HG02840 (cell line): ENCODE results near the gene BDNF.
"Not testable (repeated sequence)": the region's sequence is repeated elsewhere in the genome, so short reads cannot be mapped to it uniquely, and the experiment has no call there.

ENCODE experiments used
- ATAC-seq: cut with Tn5 transposase; IDR thresholded peaks from one replicate; pipeline ENCODE4 v1.9.1; 2021; ENCODE audit warnings: mild to moderate bottlenecking, moderate library complexity, moderate number of reproducible peaks; ENCODE audit not compliant: unreplicated experiment, low FRiP score

Gene BDNF

DNA sequence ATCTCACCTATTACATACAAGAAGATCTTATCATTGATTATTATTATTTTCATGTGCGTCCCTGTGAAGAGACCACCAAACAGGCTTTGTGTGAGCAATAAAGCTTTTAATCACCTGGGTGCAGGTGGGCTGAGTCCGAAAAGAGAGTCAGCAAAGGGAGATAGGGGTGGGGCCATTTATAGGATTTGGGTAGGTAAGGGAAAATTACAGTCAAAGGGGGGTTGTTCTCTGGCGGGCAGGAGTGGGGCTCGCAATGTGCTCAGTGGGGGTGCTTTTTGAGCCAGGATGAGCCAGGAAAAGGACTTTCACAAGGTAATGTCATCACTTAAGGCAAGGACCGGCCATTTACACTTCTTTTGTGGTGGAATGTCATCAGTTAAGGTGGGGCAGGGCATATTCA lies 71.2 kb downstream of the BDNF start:
- not testable (repeated sequence) for ATAC-seq

DNA sequence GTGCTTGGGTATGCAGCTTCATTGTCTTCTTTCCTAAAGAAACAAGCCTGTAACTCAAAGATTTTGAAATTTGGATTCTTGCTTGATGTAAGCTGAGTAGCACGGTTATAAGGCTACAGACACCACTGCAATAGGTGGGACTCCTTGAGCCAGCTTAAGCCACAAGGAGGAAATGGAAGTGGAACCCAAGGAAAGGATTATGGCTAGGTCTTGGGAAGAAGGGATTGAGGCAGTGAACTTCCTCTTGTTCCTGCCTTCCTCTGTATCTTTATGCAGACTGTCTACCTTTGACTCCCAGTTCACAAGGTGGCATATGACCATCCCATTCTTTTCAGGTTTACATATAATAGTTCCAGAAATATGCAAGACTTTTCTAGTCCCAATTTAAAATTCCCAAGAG lies 72.3 kb downstream of the BDNF start:
- no peak for ATAC-seq

DNA sequence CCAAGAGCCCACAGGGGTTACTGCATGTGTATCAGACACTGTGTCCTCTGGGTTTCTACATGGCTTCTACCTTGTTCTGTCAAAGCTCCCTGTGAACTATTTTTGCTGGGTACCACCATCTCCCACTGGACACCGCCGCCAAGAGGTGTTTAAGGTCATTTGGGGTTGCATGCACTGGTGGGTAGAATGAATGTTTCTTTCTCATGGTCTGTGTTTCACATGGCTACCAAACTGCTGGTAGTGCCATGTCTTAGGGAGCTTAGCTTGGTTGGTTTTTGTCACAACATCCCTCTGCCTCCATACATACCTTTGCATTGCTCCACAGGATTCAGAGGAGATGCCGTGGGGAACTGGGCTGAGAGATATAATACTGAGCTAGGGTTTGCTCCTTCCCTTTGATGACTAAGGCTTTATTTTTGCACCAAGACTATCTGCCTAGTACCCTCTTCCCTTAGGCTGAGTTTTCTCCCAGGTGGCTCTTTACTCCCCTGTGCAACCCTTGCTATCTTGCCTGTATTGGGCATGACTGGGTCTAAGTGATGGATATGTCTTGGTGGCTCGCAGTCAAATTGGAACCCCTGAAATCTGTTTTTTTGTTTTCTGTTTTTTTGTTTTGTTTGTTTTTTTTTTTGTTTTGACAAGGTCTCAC lies 73.2 kb downstream of the BDNF start:
- no peak for ATAC-seq

DNA sequence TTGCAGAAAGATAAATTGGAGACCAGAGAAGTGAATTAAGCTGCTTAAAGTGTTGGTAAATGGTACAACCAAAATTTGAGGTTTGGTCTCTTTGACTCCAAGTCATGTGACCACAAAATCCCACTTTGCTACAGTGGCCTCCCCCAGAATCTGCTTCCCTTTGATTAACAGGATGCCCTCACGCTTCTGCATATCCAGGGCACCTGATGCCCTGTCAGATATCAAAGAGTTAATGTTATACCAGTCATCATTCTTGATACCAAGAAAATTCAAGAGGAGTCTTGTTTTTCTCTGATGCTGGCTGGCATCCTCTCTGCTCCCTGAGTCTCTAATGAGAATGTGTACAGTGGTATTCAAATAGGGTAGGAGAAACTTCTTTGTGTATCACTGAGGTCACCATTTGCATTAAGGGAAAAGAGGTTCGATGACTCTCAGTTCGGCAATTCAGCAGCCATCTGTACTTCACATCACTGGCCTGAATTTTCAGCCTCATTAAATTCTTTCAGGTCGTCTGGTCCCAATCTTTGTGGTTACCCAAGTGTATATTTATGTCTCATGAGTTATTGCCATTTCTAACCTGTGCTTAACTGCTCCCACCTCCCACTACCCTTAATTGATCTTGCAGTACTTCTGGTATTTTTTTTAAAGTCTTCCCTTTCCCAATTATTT lies 73.9 kb downstream of the BDNF start:
- ATAC-seq: no peak

DNA sequence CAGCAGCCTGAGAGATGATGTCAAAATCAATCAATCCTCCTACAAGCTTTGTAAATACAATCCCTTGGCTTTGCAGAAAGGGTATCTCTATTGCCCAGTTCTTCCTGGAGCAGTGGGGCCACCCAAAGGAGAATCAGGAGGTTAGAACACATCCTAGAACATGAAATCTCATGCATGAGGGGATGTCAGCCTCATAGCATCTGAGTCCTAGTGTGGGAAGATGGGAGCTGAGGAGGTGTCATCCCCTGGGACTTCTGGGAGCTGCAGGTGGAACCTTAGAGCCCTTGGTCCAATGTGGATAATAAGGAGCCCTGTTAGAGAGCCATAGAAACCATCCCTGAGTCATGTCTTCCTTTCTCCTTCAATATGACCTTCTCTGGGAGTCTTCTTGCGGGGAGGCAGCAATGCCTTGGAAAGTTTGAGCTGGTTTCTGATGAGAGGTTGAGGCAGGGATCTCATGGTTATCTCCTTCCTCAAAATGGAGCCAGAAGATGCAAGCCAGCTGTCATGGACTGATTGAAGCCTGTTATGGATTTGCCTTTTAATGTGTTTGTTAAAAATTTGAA lies 74.8 kb downstream of the BDNF start:
- no peak for ATAC-seq

DNA sequence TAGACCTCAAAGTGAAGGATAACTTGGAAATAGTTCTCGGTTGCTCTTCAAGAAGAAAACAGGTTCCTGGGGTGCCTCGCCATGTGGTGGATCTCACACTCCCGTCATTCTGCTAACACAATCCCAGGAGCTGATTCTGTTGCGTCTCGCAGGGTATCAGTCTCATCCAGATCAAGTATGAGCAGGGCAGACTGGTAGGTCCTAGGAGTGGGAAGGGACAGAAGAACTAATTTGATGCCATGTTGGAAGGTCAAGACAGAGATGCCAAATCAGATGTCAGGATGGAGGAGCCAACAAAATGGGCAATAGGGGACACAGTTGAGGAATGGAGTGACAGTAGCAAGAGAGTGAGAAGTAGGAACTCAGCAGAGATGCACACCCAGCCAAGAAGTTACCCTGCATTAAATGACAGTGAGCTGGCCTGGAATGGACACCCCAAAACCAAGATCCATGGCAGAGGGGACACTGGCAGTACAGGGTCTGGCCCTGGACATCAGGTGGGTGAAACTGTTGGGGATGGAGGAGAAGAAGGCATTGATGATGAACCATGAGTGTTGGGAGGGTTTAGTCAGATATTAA lies 76.2 kb downstream of the BDNF start:
- ATAC-seq: no peak

DNA sequence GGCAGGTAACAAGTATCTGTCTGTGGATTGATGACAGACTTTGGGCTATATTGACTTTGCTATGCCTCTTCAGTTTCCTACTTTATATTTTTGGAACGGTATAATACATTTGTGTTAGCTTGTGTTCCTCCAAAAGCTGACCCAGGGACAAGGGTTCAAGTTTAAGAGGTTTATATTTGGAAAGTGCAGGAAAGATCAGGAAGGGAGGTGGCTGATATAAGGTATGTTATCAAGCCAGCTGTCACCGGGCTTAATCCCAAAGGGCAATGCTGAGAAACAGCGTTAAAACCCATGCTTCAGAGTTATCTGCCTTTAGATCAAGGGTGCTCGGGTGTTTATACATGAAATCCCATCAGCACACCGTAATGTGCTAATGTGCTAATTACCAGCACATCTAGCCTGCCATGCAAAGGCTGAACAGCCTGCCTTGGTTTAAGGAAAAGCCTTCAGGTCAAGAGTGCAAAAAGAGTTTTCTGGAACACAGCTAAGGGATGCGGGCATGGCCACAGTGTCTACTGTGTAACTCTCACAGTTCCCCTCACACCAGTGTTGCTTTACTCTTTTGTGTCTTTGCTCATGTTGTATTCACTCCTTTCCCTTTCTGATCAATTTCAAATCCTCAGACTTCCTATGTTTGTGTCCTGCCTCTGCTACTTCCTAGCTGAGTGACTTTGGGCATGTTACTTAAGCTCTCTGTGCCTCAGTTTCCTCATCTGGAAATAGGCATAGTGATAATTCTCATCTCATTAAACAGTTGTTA lies 77.5 kb downstream of the BDNF start:
- ATAC-seq: no peak

DNA sequence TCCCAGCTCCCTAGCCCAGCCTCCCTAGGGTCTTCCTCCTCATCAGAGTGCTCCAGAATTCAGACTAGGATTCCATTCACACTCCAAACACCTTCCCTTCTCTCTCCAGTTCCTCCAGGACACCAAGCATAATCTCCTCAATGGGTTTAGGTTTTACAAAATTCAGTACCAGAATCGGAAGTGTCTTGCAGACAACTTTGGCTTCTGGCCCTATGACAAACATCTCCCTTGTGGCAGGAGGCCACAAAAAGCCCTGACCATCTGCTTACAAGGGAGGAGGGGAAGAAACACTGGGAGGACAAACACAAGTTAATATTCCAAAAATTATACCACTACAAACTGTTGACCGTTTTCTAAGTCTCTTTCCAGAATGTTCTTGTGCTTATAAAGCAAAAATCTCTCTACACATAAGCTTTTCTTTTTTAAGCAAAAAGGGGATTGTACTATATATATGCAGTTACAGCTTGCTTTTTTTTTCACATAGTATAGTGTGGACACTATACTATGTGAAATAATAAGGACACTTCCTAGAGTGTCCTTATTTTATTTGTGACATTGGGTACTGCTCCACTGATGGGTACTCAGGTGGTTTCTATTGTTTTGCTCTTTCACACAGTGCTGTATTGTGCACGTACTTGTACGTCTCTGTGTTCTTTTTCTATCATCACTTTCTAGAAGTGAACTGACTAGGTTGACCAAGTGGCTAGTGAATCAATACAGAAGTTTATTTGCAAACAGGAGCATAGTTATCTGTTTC lies 78.7 kb downstream of the BDNF start:
- ATAC-seq: no peak

DNA sequence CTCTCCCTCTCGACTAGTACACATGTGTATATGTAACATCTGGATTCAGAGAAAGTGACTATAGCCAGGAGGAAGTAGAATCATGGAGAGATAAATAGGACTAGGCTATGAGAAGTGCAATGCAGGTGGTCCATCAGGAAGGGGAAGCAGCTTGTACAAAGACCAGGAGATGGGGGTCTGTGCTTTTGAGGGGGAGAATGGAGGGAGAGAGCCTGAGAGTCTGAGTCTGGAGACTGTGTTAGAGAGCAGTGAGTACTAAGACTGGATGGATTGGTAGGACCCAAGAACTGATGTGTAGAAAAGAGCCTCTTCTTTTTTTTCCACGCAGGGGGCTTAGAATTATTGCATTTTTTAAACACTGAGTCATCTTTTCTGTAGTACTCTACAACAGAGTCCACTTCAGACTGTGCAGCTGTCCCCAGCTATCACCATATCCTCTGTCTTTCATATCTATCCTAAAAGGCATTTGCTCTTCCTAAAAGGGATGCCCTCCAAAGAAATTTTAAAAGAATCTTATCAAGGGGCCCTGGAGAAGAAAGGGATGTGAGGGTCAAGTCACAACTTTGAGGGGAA lies 80.4 kb downstream of the BDNF start:
- no peak for ATAC-seq

DNA sequence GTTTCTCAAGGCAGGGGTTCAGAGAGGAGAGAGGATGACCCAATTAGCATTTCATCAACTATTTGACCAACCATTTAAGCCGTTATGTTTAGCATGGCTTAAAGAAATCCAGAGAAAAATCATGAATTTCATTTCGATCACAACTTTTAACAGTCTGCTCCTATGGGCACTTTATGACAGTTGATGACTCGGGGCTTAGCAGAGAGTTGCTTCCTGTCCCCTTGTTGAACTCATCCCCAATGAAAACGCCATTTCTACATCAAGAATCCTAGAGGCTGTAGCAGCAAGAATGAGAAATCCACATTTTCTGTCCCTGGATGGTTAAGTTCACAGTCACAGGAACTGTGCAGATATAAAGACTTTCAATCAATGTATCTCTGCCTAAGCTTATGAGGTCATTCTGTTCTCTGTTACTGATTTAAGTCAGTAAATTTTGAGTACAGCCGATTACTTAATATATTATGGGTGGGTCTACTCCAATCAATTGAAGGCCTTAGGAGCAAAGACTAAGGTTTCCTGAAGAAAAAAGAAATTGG lies 81.1 kb downstream of the BDNF start:
- no peak for ATAC-seq

DNA sequence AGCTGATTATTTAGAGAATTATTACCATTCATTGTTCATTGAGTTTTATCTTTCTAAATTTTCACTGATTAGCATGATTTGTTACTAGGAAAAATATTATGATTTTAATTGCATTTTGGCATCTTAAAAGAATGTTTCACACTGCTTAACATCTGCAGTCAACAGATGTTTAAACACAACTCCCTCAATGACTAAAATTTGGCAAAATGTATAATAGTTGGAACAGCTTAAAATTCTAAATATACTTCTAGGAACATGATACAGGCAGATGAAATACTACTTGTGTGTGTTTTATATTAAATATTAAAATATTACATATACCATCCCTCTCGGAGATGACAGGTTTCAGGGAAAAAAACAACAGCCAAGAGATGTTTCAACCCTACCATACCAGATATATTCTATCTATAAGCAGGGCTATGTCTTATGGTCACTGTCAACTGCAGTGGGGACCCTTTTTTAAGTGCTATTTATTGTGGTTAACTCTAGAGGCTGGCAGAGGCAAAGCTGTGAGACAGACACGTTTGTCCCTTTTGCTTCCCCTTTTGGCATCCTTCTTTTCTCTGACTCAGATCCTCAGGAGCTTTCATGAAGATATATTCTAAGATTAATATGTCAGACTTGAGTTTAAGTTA lies 81.9 kb downstream of the BDNF start:
- ATAC-seq: no peak

DNA sequence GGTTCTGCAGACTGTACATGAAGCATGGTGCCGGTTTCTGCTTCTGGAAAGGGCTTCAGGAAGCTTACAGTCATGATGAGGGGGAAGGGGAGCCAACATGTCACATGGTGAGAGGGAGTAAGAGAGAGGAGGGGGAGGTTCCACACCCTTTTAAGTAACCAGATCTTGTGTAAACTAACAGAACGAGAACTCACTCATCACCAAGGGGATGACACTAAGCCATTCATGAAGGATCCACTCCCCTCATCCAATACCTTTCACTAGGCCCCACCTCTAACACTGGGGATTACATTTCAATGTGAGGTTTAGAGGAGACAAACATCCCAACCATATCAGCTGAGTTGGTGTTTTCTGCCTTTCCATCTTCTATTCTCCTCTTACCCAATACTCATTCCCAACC lies 83.5 kb downstream of the BDNF start:
- ATAC-seq: no peak

DNA sequence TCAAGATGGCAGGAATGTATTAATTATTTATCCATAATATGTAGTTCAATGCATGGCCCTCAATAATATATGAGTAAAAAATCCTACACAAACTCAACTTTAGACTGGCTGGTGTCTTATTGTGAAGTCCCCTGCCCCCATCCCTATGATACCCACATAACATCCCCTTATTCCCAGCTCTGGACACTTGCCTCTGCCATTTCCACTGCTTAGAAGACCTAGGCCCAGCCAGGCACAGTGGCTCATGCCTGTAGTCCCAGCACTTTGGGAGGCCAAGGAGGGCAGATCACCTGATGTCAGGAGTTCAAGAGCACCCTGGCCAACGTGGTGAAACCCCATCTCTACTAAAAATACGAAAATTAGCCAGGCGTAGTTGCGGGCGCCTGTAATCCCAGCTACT lies 84.4 kb downstream of the BDNF start:
- ATAC-seq: no peak

DNA sequence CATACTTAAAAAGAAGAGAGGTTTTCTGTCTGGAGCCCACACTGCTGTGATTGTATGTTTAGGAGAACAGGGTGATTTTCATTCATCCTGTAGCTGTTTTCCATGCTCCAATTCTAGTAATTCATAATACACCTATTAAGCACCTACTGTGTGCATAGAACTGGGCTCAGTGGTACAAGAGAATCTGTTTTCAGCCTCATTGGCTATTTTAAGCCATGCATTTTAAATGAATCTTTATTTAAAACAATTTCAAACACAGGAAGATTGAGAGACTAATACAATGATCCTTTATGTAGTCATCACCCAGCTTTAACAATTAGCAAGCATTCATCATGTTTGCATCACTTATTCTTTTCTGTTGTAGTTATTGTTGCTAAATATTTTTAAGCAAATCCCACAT lies 86.2 kb downstream of the BDNF start:
- no peak for ATAC-seq

DNA sequence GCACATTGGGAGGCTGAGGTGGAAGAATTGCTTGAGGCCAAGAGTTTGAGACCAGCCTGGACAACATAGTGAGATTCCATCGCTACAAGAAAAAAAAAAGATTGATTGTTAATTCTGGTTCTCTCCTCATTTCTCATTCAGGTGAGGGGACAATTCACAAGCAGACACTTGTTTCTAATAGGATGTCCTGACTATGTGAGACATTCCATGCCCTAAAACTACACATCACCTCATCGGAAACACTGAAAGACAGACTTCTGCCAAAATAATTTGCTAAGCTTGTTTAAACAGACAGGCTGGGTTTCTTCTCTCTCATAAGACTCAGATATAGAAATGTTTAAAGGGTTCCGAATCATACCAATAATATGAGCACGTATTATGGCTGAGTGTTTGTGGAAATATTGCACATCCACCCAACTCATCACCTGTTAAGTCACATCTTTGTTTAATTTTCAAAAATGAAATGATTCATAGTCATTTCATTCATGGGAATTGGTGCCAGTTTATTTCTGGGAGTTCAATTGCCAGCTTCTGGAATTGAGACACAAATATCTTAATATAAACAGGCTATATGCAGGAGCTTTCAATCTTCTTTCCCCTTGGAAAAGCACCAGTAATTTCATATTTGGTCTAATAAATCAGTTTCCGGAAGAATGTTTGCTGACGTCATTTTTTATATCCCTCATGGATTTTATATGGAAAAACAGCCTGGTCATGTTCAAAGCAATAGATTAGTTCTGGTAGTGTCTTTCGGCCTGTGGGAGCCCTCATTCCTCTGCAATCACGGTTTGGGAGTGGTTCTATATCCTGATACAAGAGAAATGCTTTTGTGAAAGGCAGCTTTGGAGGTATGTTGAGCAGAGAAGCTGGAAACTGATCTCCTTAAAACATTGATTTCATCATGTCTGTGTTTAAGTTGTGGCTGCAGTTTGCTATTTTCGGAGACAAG lies 87.0 kb downstream of the BDNF start:
- no peak for ATAC-seq

DNA sequence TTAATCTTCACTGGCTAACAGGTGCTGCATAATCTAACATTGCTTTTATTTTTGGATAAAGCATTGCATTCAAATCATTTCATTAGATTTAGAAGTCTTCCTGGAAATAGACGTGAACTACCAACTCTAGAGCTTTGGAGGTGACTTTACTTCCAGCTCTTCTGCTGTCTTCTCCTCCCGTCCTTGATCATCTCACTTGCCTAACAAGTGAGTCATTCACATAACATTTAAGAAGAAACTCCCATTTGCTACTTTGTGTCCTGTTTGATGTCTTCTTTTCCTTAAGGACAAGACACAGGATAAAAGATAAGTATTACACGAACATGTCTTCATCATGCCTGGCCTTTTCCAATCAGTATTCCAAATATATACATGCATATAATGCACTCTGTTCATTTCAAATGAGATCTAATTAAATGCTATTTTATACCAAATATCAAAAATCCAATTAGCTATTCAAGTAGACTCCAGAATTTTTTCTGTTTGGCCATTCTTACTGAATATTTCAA lies 88.3 kb downstream of the BDNF start:
- ATAC-seq: no peak

DNA sequence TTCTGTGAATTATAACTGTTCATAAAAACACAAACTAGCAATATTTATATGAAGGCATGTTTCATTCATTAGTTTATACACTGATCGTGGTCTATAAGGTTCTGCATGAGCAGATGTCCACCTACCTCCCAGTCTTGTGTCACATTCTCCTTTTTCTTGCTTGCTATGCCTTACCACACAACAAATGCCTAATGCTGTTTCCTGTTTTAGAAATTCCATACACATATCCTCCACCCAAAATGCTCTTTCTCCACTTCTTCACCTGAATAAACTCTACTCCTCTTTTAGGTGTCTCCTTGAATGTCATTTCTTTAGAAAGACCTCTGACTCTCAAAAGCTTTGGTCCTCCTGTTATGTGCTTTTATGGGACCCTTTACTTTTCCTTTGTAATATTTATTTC lies 88.9 kb downstream of the BDNF start:
- ATAC-seq: no peak

DNA sequence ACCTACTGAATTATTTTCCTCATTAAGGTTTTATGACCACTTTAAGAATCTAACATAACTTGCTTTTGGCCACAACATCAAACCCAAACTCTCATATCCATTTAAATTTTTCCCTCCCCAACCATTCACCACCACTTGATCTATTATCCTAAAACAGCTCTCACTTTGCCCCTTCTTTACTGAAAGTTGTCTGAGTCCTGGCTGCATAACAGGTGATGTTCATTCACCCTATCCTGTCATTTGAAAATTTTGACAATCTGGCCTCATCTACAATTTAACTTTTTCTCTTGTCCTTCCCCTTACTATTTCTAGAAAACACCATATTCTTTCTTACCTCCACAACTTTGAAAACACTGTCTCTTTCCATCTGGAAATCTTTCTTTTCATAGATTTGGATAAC lies 89.3 kb downstream of the BDNF start:
- no peak for ATAC-seq
